ENCODE measurements around the gene SLC16A14.
A peak's percentile ranks its signal among the peaks of the same experiment; 100 is the strongest.

Gene SLC16A14

DNA sequence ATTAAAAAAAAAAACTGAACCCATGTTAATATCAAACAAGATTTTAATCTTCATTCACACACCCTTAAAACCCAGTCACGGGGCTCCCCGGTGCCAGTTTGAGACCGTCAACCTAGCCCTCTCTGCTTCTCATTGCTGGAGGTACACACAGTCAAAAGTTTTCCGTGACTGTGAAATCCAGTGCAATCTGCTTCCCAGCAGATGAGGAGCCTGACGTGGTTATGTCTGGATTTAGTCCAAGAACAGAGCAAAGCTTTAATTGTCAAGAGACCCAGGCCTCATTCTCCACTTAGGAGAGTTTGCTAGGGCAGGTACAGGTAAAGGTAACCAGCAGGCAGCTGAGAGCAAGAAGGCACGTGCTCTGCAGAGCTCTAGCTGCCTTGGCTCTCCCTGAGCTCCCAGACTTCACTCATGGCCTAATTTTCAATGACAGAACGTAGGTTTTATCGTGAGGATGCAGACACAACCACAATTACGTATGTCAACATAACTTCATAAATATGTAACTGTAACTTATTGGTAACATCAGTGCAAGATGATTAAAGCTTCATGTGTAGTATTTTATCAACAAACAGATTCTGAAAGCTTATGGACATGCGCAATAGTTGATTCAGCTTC, 56.3 kb downstream of the SLC16A14 start:
- ATAC-seq (replicated peaks; ENCODE audit: extremely low read depth, poor library complexity, severe bottlenecking) = no peak
- Mint-ChIP-seq H3K9me3 (no peaks in the 10 kb centered on the region), H3K27ac (ENCODE audit: low read depth) (no peak overlapping the region), H3K4me1 (peaks cover 12% of the 10 kb centered on the region), H3K27me3 (no peaks in the 10 kb centered on the region), H3K4me3 (no peak overlapping the region), H3K36me3 (ENCODE audit: insufficient read depth) (peaks cover 2% of the 10 kb centered on the region)
- no peak for DNase-seq (ENCODE audit: low spot score in 2 of 2)

DNA sequence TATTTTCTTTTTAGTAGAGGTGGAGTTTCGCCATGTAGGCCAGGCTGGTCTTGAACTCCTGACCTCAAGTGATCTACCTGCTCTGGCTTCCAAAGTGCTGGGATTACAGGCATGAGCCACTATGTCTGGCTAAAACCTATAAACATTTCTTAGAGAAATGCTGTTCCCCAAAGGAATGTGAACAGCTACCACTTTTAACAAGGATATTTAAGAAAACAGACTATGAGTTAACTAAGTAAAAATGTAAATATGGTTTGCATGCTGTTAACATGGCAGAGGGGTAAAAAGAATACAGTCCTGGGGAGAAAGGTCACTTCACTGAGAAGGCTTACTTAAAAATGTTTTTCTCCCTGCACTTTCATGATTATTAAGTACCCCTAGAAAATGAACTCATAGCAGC, 57.1 kb downstream of the SLC16A14 start:
- peaks cover 2% of the 10 kb centered on the region for H3K36me3 Mint-ChIP-seq (ENCODE audit: insufficient read depth)
- no peak overlapping the region for H3K27ac Mint-ChIP-seq (ENCODE audit: low read depth)
- no peak overlapping the region for H3K4me3 Mint-ChIP-seq
- no peaks in the 10 kb centered on the region for H3K27me3 Mint-ChIP-seq
- ATAC-seq (replicated peaks; ENCODE audit: extremely low read depth, poor library complexity, severe bottlenecking) (no peak), DNase-seq (ENCODE audit: low spot score in 2 of 2) (no peak)
- no peaks in the 10 kb centered on the region for H3K9me3 Mint-ChIP-seq
- peaks cover 12% of the 10 kb centered on the region for H3K4me1 Mint-ChIP-seq

DNA sequence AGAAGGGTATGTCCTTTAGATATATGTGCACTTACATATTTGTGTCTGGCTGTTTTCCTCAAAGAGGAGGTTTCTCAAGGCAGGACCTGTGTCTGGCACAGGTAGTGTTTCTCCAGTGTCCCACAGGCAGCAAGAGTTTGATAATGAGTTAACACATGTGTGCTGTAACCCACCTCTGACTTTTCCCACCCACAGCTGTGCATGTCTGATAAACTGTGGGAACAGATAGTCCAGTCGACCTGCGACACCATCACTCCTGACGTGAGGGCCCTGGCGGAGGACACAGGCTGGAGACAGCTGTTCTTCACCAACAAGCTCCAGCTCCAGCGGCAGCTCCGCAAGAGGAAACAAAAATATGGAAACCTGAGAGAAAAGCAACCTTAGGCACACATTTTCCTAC, 58.2 kb downstream of the SLC16A14 start:
- DNase-seq (ENCODE audit: low spot score in 2 of 2) (no peak), ATAC-seq (replicated peaks; ENCODE audit: extremely low read depth, poor library complexity, severe bottlenecking) (no peak)
- Mint-ChIP-seq H3K4me3 (no peak overlapping the region), H3K9me3 (no peaks in the 10 kb centered on the region), H3K36me3 (ENCODE audit: insufficient read depth) (peaks cover 2% of the 10 kb centered on the region), H3K27me3 (no peaks in the 10 kb centered on the region), H3K4me1 (peaks cover 12% of the 10 kb centered on the region), H3K27ac (ENCODE audit: low read depth) (no peak overlapping the region)

DNA sequence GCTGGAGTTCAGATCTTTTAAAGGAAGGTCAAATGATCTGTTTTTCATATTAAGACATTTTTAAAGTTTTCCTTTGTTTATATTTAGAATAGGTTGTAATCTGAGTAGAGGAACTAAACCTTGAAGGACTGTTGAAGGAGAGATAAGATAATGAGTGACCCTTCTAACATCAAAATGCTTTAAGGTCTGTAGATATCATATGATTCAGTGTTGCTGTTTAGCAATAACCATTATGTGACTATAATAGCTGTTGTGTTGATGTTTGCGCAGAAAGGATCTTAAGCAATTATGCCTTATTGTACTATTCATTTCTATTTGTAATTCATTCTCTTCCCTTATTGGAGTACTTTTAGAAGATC, 60.0 kb downstream of the SLC16A14 start:
- Mint-ChIP-seq H3K27me3 (no peaks in the 10 kb centered on the region), H3K4me1 (peaks cover 12% of the 10 kb centered on the region), H3K9me3 (no peaks in the 10 kb centered on the region), H3K4me3 (no peak overlapping the region), H3K36me3 (ENCODE audit: insufficient read depth) (peaks cover 2% of the 10 kb centered on the region), H3K27ac (ENCODE audit: low read depth) (peak overlapping the region; percentile 3)
- no peak for ATAC-seq (replicated peaks; ENCODE audit: extremely low read depth, poor library complexity, severe bottlenecking)
- no peak for DNase-seq (ENCODE audit: low spot score in 2 of 2)

DNA sequence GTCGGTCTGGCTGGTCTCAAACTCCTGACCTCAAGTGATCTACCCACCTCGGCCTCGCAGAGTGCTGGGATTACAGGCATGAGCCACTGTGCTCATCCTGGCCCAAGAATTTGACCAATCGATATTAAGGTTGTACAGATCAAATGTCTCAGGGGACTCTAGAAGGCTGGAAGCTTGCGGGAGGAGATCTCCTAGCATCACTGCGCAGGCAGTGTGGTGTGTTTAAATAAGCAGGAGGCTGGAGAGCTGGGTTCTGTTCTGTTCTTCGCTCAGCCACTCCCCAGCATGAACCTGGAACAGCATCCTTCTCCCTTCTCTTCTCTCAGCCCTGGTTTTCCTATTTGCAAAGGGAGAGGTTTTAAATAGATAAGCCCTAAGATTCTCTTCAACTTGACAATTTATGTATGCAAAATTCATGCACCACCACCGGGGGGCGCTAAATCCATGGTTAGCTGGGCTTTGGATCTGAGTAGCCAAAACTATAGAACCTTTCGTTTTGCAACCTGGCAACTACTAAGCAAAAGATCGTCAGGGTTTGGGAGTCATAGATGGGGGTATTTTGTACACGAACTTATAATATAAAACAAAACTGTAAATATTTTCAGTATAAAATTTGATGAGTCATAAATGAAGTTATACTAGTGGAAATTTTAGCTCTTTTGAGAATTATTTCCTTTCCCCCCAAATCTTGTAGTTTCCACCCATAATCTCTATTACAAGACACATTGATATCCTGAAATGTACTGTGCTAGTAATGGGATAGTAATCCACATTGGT, 60.6 kb downstream of the SLC16A14 start:
- Mint-ChIP-seq H3K36me3 (ENCODE audit: insufficient read depth) (peaks cover 2% of the 10 kb centered on the region), H3K4me3 (no peak overlapping the region), H3K4me1 (peaks cover 12% of the 10 kb centered on the region), H3K9me3 (no peaks in the 10 kb centered on the region), H3K27ac (ENCODE audit: low read depth) (peak overlapping the region; percentile 3), H3K27me3 (no peaks in the 10 kb centered on the region)
- DNase-seq (ENCODE audit: low spot score in 2 of 2) (peak; percentile 59 to 67), ATAC-seq (replicated peaks; ENCODE audit: extremely low read depth, poor library complexity, severe bottlenecking) (no peak)

DNA sequence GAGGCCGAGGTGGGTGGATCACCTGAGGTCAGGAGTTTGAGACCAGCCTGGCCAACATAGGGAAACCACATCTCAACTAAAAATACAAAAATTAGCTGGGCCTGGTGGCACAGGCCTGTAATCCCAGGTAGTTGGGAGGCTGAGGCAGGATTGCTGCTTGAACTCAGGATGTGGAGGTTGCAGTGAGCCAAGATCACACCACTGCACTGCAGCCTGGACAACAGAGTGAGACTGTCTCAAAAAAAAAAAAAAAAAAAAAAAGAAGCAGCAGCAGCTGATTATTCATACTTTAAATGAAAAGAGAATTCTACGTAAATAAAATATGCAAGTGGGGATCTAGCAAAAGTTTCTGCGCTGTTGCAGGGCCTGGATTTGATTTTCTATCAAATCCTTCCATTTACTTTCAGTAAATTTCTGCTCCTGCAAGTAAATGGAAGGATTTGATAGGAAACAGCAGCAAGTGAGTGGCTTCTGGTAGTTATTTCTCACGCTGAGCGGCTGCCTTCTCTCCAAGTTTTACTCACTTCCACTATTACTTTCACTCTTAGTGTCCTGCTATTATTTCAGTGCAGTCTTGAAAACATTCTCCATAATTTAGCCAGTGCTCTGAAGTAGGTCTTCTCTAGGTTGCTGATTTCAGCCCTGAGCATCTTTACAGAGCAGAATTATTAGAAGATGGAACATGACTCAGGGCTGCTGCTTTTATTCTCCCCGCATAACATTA, 68.4 kb downstream of the SLC16A14 start:
- Mint-ChIP-seq H3K4me1 (peaks cover 6% of the 10 kb centered on the region), H3K9me3 (no peaks in the 10 kb centered on the region), H3K27me3 (no peaks in the 10 kb centered on the region), H3K27ac (ENCODE audit: low read depth) (no peak overlapping the region), H3K4me3 (peak overlapping the region; percentile 26), H3K36me3 (ENCODE audit: insufficient read depth) (no peaks in the 10 kb centered on the region)
- DNase-seq (ENCODE audit: low spot score in 2 of 2) = no peak
- ATAC-seq (replicated peaks; ENCODE audit: extremely low read depth, poor library complexity, severe bottlenecking) = no peak

DNA sequence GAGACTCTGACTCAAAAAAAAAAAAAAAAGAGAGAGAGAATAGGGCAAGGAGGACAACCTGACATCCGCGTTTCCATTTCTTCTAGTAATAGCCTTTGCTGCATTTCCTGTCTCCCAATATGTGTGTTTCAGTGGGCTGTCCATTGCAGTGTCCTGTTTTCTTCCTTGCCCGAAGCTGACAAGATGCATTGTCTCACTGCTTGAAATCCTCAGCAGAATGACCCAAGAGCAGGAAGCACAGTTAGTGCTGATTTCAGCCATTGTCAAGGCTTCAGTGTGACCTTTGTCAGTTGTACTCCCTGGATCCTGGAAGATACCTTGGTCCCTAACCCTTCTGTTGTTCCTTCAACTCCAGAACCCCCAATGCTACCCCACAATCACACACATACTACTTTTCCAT, 71.2 kb downstream of the SLC16A14 start:
- H3K27ac Mint-ChIP-seq (ENCODE audit: low read depth) = no peak overlapping the region
- DNase-seq (ENCODE audit: low spot score in 2 of 2) = no peak
- no peaks in the 10 kb centered on the region for H3K9me3 Mint-ChIP-seq
- no peak overlapping the region for H3K4me3 Mint-ChIP-seq
- no peaks in the 10 kb centered on the region for H3K27me3 Mint-ChIP-seq
- no peaks in the 10 kb centered on the region for H3K36me3 Mint-ChIP-seq (ENCODE audit: insufficient read depth)
- H3K4me1 Mint-ChIP-seq = peaks cover 6% of the 10 kb centered on the region
- no peak for ATAC-seq (replicated peaks; ENCODE audit: extremely low read depth, poor library complexity, severe bottlenecking)

DNA sequence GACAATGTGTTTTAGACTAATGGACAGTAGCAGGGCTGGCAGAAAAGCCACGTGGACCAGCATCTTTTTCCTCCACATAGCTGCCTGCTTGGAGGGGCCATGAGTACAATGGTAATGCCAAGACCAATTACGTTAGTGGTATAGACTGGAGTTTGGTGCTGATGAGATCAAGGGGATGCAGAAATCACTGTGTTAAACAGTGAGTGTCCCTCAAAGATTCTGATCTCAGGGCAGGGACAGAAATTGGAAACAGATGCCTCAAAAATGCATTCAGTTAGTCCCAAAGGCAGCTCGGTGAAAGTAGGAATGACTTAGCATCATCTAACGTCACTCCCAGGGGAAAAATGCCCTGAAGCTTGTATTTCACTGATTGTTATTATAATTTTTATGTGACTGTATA, 72.4 kb downstream of the SLC16A14 start:
- Mint-ChIP-seq H3K27ac (ENCODE audit: low read depth) (no peak overlapping the region), H3K4me3 (no peak overlapping the region), H3K9me3 (no peaks in the 10 kb centered on the region), H3K27me3 (no peaks in the 10 kb centered on the region), H3K4me1 (peaks cover 6% of the 10 kb centered on the region), H3K36me3 (ENCODE audit: insufficient read depth) (no peaks in the 10 kb centered on the region)
- no peak for ATAC-seq (replicated peaks; ENCODE audit: extremely low read depth, poor library complexity, severe bottlenecking)
- no peak for DNase-seq (ENCODE audit: low spot score in 2 of 2)

DNA sequence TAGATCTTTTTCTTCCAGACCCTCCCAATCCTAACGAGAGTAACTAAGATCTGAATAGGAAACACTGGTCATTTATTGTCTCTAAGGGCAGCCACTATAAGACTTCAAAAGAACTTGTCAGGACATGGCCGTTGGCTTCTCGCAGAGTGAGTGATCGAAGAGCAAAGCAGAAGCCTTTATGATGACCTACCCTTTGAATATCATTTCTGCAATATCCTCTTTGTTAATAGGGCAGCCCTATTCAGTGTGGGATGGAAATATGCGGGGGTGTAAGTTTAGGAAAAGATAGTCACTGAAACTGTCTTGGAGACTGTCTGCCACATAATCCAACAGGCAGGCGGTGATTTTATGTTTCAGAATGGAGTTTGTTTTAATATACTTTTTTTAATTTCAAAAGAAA, 75.5 kb downstream of the SLC16A14 start:
- DNase-seq (ENCODE audit: low spot score in 2 of 2) (no peak), ATAC-seq (replicated peaks; ENCODE audit: extremely low read depth, poor library complexity, severe bottlenecking) (no peak)
- no peaks in the 10 kb centered on the region for H3K4me1 Mint-ChIP-seq
- no peak overlapping the region for H3K27ac Mint-ChIP-seq (ENCODE audit: low read depth)
- no peak overlapping the region for H3K4me3 Mint-ChIP-seq
- no peaks in the 10 kb centered on the region for H3K27me3 Mint-ChIP-seq
- H3K36me3 Mint-ChIP-seq (ENCODE audit: insufficient read depth) = no peaks in the 10 kb centered on the region
- no peaks in the 10 kb centered on the region for H3K9me3 Mint-ChIP-seq
